IMR-90 (cell line): ENCODE results near the gene CORO7. TPM values are rescaled to one million over a fixed set of nuclear protein-coding genes. Genes with fewer than 3 reads are reported as not detected.
A peak's percentile ranks its signal among the peaks of the same experiment; 100 is the strongest.

Experiments
- ATAC-seq: fragments of 200-7000 bp; cut with Tn5 transposase; 2 replicates; pipeline ENCODE4 v1.9.1; 2020; ENCODE audit warnings: low read depth, mild to moderate bottlenecking, moderate library complexity
- BruUV-seq: library from RNA; stranded (reverse); fragments of 400-500 nt; replicated peaks from 2 replicates; lab custom pipeline; 2021; lab: Mats Ljungman, UMichigan
- CTCF ChIA-PET: fragments of 300-600 bp; formaldehyde crosslinking; extraction: SDS; loops from one replicate; lab custom pipeline; 2021; ENCODE audit warnings: antibody characterized with exemption; lab: Yijun Ruan, JAX
- POLR2A ChIA-PET: fragments of 300-600 bp; sonication (Branson Sonifier 250); formaldehyde crosslinking; loops from one replicate; lab custom pipeline; 2022; ENCODE audit warnings: antibody characterized with exemption; ENCODE audit not compliant: unreplicated experiment; lab: Charles Lee
- DNase-seq: peaks from one replicate; pipeline ENCODE4 v3.0.0; 2013
- H2AFZ ChIP-seq: replicated peaks from 2 replicates; pipeline ENCODE3; 2013; ENCODE audit warnings: low read length, mild to moderate bottlenecking; ENCODE audit not compliant: poor library complexity
- H2AK5ac ChIP-seq: 2 replicates; pipeline ENCODE4 v1.6.1; 2013; ENCODE audit warnings: low read depth, low read length, inconsistent platforms
- H2AK9ac ChIP-seq: replicated peaks from 2 replicates; pipeline ENCODE3; 2013; ENCODE audit warnings: mild to moderate bottlenecking, low read depth, low read length, moderate library complexity; ENCODE audit not compliant: poor library complexity
- H2BK120ac ChIP-seq: 2 replicates; pipeline ENCODE4 v1.6.1; 2013; ENCODE audit warnings: low read depth, low read length, inconsistent platforms
- H2BK15ac ChIP-seq: 3 replicates; pipeline ENCODE4 v1.6.1; 2013; ENCODE audit warnings: low read depth, low read length, inconsistent platforms
- H2BK20ac ChIP-seq: 2 replicates; pipeline ENCODE4 v1.6.1; 2013; ENCODE audit warnings: low read depth, mild to moderate bottlenecking, inconsistent platforms, low read length, moderate library complexity
- H2BK5ac ChIP-seq: 2 replicates; pipeline ENCODE4 v1.6.1; 2013; ENCODE audit warnings: mild to moderate bottlenecking, low read depth, low read length, inconsistent platforms; ENCODE audit not compliant: poor library complexity, severe bottlenecking
- H3K14ac ChIP-seq: replicated peaks from 2 replicates; pipeline ENCODE4 v1.6.1; 2013; ENCODE audit warnings: low read depth, low read length, inconsistent platforms
- H3K18ac ChIP-seq: 2 replicates; pipeline ENCODE4 v1.6.1; 2013; ENCODE audit warnings: low read depth, low read length, control low read depth
- H3K23ac ChIP-seq: 2 replicates; pipeline ENCODE4 v1.6.1; 2013; ENCODE audit warnings: low read depth, low read length, inconsistent platforms
- H3K27ac ChIP-seq: 2 replicates; pipeline ENCODE4 v1.5.1; 2013; ENCODE audit warnings: mild to moderate bottlenecking, control low read depth, low read length; ENCODE audit not compliant: insufficient read depth
- H3K27me3 ChIP-seq: 2 replicates; pipeline ENCODE4 v1.6.1; 2013; ENCODE audit warnings: low read length; ENCODE audit not compliant: control insufficient read depth, insufficient read depth
- H3K36me3 ChIP-seq: 2 replicates; pipeline ENCODE4 v1.6.1; 2013; ENCODE audit warnings: low read length, mixed read lengths; ENCODE audit not compliant: control insufficient read depth, insufficient read depth
- H3K4ac ChIP-seq: 2 replicates; pipeline ENCODE4 v1.6.1; 2013; ENCODE audit warnings: low read depth, low read length, inconsistent platforms
- H3K4me1 ChIP-seq: 2 replicates; pipeline ENCODE4 v1.6.1; 2013; ENCODE audit warnings: low read length, mixed read lengths; ENCODE audit not compliant: control insufficient read depth, insufficient read depth
- H3K4me2 ChIP-seq: 2 replicates; pipeline ENCODE4 v1.6.1; 2013; ENCODE audit warnings: low read depth, mild to moderate bottlenecking, control low read depth, low read length, moderate library complexity
- H3K4me3 ChIP-seq: 2 replicates; pipeline ENCODE4 v1.5.1; 2013; ENCODE audit warnings: low read depth, mild to moderate bottlenecking, control low read depth, low read length, moderate library complexity; ENCODE audit not compliant: insufficient read depth
- H3K56ac ChIP-seq: 2 replicates; pipeline ENCODE4 v1.6.1; 2013; ENCODE audit warnings: low read length, inconsistent platforms; ENCODE audit not compliant: insufficient read depth; ENCODE audit errors: extremely low read depth
- H3K79me1 ChIP-seq, 2 experiments: 2 replicates each; pipeline ENCODE4 v1.6.1; 2013; ENCODE audit warnings: low read length in 2 of 2, inconsistent platforms in 1 of 2, low read depth in 1 of 2
- H3K9ac ChIP-seq: 2 replicates; pipeline ENCODE4 v1.6.1; 2013; ENCODE audit warnings: low read depth, low read length, control low read depth
- H3K9me1 ChIP-seq: 2 replicates; pipeline ENCODE4 v1.6.1; 2013; ENCODE audit warnings: low read length, inconsistent platforms; ENCODE audit not compliant: insufficient read depth
- H3K9me3 ChIP-seq: 2 replicates; pipeline ENCODE4 v1.6.1; 2013; ENCODE audit warnings: low read length; ENCODE audit not compliant: control insufficient read depth, insufficient read depth
- H4K20me1 ChIP-seq: 2 replicates; pipeline ENCODE4 v1.6.1; 2013; ENCODE audit warnings: low read length, inconsistent platforms; ENCODE audit not compliant: insufficient read depth
- H4K5ac ChIP-seq: 2 replicates; pipeline ENCODE4 v1.6.1; 2013; ENCODE audit warnings: mild to moderate bottlenecking, low read depth, low read length, control low read depth
- H4K8ac ChIP-seq, 2 experiments: 2 replicates each; pipeline ENCODE4 v1.6.1; 2013; ENCODE audit warnings: low read depth in 2 of 2, low read length in 2 of 2, control low read depth in 1 of 2, inconsistent platforms in 1 of 2
- H4K91ac ChIP-seq: 2 replicates; pipeline ENCODE4 v1.6.1; 2013; ENCODE audit warnings: low read depth, low read length, inconsistent platforms; ENCODE audit not compliant: insufficient read depth
- BHLHE40 ChIP-seq: fragments of 150-350 bp; IDR thresholded peaks from 2 replicates; pipeline ENCODE4 v1.6.1; 2016; ENCODE audit warnings: mild to moderate bottlenecking, low read depth, low read length
- CEBPB ChIP-seq: IDR thresholded peaks from 2 replicates; pipeline ENCODE4 v1.6.1; 2012; ENCODE audit warnings: low read depth, low read length, improper control_type of control experiment
- CHD1 ChIP-seq: IDR thresholded peaks from 2 replicates; pipeline ENCODE4 v1.6.1; 2012; ENCODE audit warnings: low read depth, low read length, improper control_type of control experiment
- FOS ChIP-seq: fragments of 150-350 bp; IDR thresholded peaks from 2 replicates; pipeline ENCODE4 v1.6.1; 2016; ENCODE audit warnings: low read depth, low read length
- MAZ ChIP-seq: IDR thresholded peaks from 2 replicates; pipeline ENCODE4 v1.6.1; 2012; ENCODE audit warnings: low read depth, mild to moderate bottlenecking, low read length, improper control_type of control experiment, moderate library complexity, borderline replicate concordance
- MXI1 ChIP-seq: IDR thresholded peaks from 2 replicates; pipeline ENCODE4 v1.6.1; 2012; ENCODE audit warnings: low read depth, mild to moderate bottlenecking, low read length, moderate library complexity, borderline replicate concordance
- NFE2L2 ChIP-seq: fragments of 150-350 bp; IDR thresholded peaks from 2 replicates; pipeline ENCODE4 v1.6.1; 2016; ENCODE audit warnings: low read depth, mild to moderate bottlenecking, low read length
- POLR2A ChIP-seq: IDR thresholded peaks from 2 replicates; pipeline ENCODE4 v1.6.1; 2012; ENCODE audit warnings: mild to moderate bottlenecking, low read depth, low read length
- RAD21 ChIP-seq: IDR thresholded peaks from 2 replicates; pipeline ENCODE4 v1.6.1; 2012; ENCODE audit warnings: low read length, improper control_type of control experiment
- RFX5 ChIP-seq: IDR thresholded peaks from 2 replicates; pipeline ENCODE4 v1.8.0; 2012; ENCODE audit warnings: low read depth, mild to moderate bottlenecking, low read length, moderate library complexity
- SMC3 ChIP-seq: fragments of 150-350 bp; IDR thresholded peaks from 2 replicates; pipeline ENCODE4 v1.6.1; 2016; ENCODE audit warnings: low read depth, mild to moderate bottlenecking, antibody characterized with exemption, low read length, moderate library complexity
- WGBS, 2 experiments: methylation state at CpG; one replicate each; pipeline versions ENCODE4 v1.1.5 to v1.1.7; 2013; ENCODE audit warnings: missing lambda C conversion rate in 2 of 2; ENCODE audit not compliant: insufficient read length in 1 of 2; ENCODE audit errors: extremely low coverage in 2 of 2; 5-methylcytosine and 5-hydroxymethylcytosine counted together
- dilution Hi-C: fragments of 300-500 bp; cut with HindIII; formaldehyde crosslinking; loops from one replicate; pipeline ENCODE4 v1.14.3; 2018; ENCODE audit warnings: low sequenced_read_pairs; ENCODE audit not compliant: unreplicated experiment
- in situ Hi-C: fragments of 300-500 bp; cut with MboI; formaldehyde crosslinking; loops from 3 replicates; pipeline ENCODE4 v1.14.3; 2019; ENCODE audit warnings: low sequenced_read_pairs, inconsistent platforms, mixed read lengths
- intact Hi-C: fragments of 100-400 bp; cut with micrococcal nuclease; formaldehyde crosslinking; loops from 2 replicates; pipeline ENCODE4 v1.10.0; 2022
- polyA plus RNA-seq, 3 experiments: library from polyadenylated mRNA; depleted of rRNA; stranded (reverse); fragments of >200 nt; gene quantifications; 2 replicates each; pipeline ENCODE4 v1.2.3, GENCODE V29; 2012; ENCODE audit warnings: low replicate concordance in 1 of 3
- total RNA-seq: library from RNA; depleted of rRNA; stranded (reverse); fragments of >200 nt; gene quantifications from 2 replicates; pipeline ENCODE4 v1.2.3, GENCODE V29; 2012
- TF ChIP-seq, protein P1 (sequence below): fragments of 150-350 bp; IDR thresholded peaks from 2 replicates; pipeline ENCODE4 v1.6.1; 2017; ENCODE audit warnings: mild to moderate bottlenecking, antibody characterized with exemption, low read length, low read depth
- TF ChIP-seq, protein P2 (sequence below): fragments of 150-350 bp; IDR thresholded peaks from 2 replicates; pipeline ENCODE4 v1.6.1; 2016; ENCODE audit warnings: low read depth, mild to moderate bottlenecking, low read length, moderate library complexity, borderline replicate concordance

CORO7 gene
- total and polyA plus RNA-seq, 2 of the 4 experiments (the other 2 are of a cell fraction), result 6.3 to 26.7 TPM

DNA sequence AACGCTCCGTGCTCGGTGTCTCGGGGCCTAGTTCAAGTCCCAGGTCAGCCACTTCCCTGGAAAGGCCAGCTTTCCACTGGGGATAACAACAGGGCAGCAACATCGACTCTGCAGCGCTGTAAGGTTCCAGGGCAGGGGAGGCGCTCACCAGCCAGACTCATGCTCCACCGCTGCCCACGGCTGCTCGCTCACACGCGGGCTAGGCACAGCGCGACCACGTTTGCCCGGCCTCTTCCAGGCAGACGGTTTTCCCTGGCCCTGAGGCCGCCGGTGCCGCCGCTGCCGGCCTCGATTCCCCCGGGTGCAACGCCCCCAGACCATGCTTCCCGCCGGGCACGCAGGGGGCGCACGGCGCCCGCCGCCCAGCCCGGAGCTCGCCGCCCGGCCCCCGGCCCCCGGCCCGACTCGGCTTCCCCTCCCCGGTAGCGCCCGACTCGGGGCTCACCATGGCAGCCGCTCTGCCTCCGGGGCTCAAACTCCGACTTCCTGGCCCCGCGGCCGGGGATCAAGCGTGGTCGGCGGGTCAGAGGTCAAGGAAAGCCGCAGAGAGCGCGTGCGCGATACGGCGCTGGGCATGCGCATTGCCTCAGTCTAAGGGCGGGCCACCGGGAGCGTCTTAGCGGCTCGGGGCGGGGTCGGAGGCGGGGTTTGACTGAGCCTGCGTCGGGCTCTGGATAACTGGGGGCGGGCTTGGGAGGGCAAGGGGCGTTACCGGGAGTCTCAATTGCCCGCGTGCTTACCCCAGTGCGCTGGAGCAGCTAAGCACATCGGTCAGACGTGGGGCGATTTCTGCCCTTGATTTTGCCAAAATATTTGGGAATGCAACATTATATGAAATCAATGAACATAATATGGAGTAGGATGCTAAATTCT lies 65.4 kb downstream of the CORO7 start, which contains the start of gene PAM16:
Gene PAM16, minus strand, starts transcription at position 535 of the 873 bp plus-strand sequence. Its CDS starts 87 bp downstream, at position 448.
- POLR2A ChIA-PET, result no interaction called here
- WGBS, 2 experiments, result 0% methylated on average over 58 of the region's 81 CpGs; no CpG with 5 or more reads in 1 of the 2 experiments

More for the DNA sequence above, 65.4 kb downstream of the CORO7 start, which contains the start of gene PAM16:
- peak within 1 kb of the TSS; percentile 53; the same call in 1 of the 3 replicates for H2BK15ac ChIP-seq
- peak within 1 kb of the TSS; percentile 67 for H3K56ac ChIP-seq
- H3K14ac ChIP-seq, result peak within 1 kb of the TSS; percentile 93
- ATAC-seq (peak; percentile 96), DNase-seq (peak; percentile 91)
- CTCF ChIA-PET, result interaction anchor here (2.6 kb wide), 1 partner anchor 51 kb away, joined by 12 read pairs; no protein-coding TSS in a partner anchor
- no peaks in the 10 kb centered on the region; the same call in 1 of the 2 replicates for H3K36me3 ChIP-seq
- H3K18ac ChIP-seq, result peak within 1 kb of the TSS; percentile 39
- H2BK20ac ChIP-seq, result no peak within 1 kb of the TSS
- peak; percentile 86 for TF ChIP-seq MXI1
- TF ChIP-seq RFX5, result no peak
- TF ChIP-seq, protein P1, sequence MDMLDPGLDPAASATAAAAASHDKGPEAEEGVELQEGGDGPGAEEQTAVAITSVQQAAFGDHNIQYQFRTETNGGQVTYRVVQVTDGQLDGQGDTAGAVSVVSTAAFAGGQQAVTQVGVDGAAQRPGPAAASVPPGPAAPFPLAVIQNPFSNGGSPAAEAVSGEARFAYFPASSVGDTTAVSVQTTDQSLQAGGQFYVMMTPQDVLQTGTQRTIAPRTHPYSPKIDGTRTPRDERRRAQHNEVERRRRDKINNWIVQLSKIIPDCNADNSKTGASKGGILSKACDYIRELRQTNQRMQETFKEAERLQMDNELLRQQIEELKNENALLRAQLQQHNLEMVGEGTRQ, result no peak
- TF ChIP-seq SMC3, result no peak
- no peak for TF ChIP-seq RAD21
- TF ChIP-seq BHLHE40, result no peak
- peak; percentile 30; the same call in 1 of the 2 replicates for TF ChIP-seq POLR2A
- TF ChIP-seq, protein P2, sequence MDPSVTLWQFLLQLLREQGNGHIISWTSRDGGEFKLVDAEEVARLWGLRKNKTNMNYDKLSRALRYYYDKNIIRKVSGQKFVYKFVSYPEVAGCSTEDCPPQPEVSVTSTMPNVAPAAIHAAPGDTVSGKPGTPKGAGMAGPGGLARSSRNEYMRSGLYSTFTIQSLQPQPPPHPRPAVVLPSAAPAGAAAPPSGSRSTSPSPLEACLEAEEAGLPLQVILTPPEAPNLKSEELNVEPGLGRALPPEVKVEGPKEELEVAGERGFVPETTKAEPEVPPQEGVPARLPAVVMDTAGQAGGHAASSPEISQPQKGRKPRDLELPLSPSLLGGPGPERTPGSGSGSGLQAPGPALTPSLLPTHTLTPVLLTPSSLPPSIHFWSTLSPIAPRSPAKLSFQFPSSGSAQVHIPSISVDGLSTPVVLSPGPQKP, result no peak
- TF ChIP-seq FOS, result no peak
- TF ChIP-seq NFE2L2, result no peak
- TF ChIP-seq MAZ, result peak; percentile 58; the same call in 1 of the 2 replicates
- TF ChIP-seq CHD1, result no peak
- no peak for TF ChIP-seq CEBPB
- peak within 1 kb of the TSS; percentile 33; the same call in 1 of the 2 replicates for H4K5ac ChIP-seq
- peak within 1 kb of the TSS; percentile 99 for H3K4me2 ChIP-seq
- BruUV-seq, result no TSS peak
- peak within 1 kb of the TSS; percentile 98 for H3K9ac ChIP-seq
- H2AK5ac ChIP-seq, result peak within 1 kb of the TSS; percentile 99
- H4K91ac ChIP-seq, result peak within 1 kb of the TSS; percentile 53; the same call in 1 of the 2 replicates
- H2BK5ac ChIP-seq, result peak within 1 kb of the TSS; percentile 56
- peaks cover 5% of the 10 kb centered on the region for H3K4me1 ChIP-seq
- in situ Hi-C loops, result no loop called here
- H3K4ac ChIP-seq, result peak within 1 kb of the TSS; percentile 89
- intact Hi-C loops, result loop anchor here (2.0 kb wide), 2 partner anchors 36 to 44 kb away; no protein-coding TSS in a partner anchor
- peak within 1 kb of the TSS; percentile 92 for H2AFZ ChIP-seq
- H3K79me1 ChIP-seq, result peaks cover 19 to 44% of the 10 kb centered on the region in 2 experiments
- H3K9me1 ChIP-seq, result 0 out of 2 replicates have a peak, but pooled peaks cover 8% of the 10 kb centered on the region
- peak within 1 kb of the TSS; percentile 36 to 82 for H4K8ac ChIP-seq
- peak within 1 kb of the TSS; percentile 98 for H3K23ac ChIP-seq
- no peaks in the 10 kb centered on the region for H3K9me3 ChIP-seq
- peak within 1 kb of the TSS; percentile 86 for H3K4me3 ChIP-seq
- H3K27me3 ChIP-seq, result no peaks in the 10 kb centered on the region
- H2AK9ac ChIP-seq, result peak within 1 kb of the TSS; percentile 90
- H4K20me1 ChIP-seq, result peaks cover 34% of the 10 kb centered on the region
- peak within 1 kb of the TSS; percentile 82 for H3K27ac ChIP-seq
- dilution Hi-C loops, result no loop called here
- peak within 1 kb of the TSS; percentile 0; the same call in 1 of the 2 replicates for H2BK120ac ChIP-seq
